GM21526 (cell line): ENCODE data around the gene GLIS1.

ENCODE experiments used
- ATAC-seq: cut with Tn5 transposase; IDR thresholded peaks from one replicate; pipeline ENCODE4 v1.9.1; 2021; ENCODE audit warnings: moderate library complexity; ENCODE audit not compliant: unreplicated experiment, low FRiP score

Gene GLIS1

GRCh38 chr1:53696051-53696450, 42.9 kb downstream of the GLIS1 start:
- ATAC-seq: no peak

- no peak for ATAC-seq
Observed at GRCh38 chr1:53695116-53695515, 43.8 kb downstream of the GLIS1 start.

DNA sequence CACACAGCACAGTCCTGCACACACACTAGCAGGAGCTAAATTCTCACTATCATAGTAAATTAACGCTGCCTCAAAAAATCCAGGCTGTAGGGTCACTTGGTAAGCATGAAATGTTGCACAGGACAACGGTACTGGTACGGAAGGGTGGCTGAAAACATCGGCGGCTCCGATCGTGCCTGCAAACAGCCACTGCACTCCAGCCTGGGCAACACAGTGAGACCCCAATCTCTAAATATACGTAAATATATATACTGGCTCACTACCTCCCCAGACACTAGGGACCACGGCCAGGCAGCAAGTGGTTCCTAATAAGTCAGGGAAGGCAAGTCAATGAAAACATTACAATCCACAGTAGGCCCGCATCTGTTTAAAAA, 44.3 kb downstream of the GLIS1 start:
- no peak for ATAC-seq

GRCh38 chr1:53693773-53694717, 44.9 kb downstream of the GLIS1 start:
- ATAC-seq: no peak

DNA sequence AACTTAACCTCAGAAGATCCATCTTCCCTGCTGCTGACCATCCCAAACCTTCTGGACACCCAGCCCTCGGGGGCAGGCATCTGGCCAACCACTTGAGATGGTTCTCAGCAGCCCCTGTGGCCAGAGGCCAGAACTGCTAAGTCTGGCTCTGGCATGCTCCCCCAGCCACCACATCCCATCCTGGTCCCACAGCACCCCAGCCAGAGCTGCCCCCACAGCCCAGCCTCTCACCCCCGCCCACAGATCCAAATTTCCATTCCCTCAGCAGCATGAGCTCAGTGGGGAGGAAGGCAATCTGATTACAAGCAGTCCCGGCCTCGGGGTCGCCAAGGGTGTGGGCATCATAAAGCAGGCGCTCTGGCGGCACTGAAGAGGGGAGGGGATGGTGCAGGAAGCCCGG, 45.6 kb downstream of the GLIS1 start:
- ATAC-seq: no peak

DNA sequence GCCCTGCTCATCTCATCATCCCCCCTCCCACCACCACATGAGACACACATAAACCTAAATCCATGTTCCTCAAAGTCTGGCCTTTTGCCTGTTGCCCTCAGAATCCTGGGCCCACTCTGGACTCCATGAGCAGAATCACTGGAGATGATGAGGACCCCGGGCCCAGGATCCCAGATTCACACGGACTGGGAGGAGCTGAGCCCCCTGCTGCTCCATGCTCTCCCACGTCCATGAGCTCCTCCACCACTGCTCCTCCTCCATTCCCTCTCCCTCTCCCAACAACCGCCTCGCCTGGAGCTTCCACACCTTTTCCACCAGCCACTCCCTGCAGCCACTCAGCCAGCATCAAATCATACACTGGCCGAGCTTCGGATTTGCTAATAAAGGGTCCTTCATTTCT, 47.6 kb downstream of the GLIS1 start:
- ATAC-seq: no peak

DNA sequence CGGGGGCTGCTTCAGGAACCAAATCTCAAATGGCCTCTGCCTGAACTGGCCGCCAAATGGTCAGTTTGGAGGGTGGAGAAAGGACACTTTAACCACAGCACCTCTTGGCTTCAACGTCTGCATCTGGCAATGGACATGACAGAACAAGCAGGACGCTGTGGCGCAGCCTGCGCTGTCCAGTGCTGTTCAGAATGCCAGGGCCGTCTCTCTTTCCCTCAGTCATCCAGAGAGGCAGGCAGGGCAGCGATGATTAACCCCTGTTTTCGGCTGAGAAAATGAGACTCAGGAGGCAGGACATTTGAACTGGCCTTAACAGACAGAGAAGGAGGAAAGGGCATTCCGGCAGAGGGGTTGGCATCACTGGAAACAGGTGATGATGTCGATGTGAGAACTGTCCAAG, 48.6 kb downstream of the GLIS1 start:
- no peak for ATAC-seq

DNA sequence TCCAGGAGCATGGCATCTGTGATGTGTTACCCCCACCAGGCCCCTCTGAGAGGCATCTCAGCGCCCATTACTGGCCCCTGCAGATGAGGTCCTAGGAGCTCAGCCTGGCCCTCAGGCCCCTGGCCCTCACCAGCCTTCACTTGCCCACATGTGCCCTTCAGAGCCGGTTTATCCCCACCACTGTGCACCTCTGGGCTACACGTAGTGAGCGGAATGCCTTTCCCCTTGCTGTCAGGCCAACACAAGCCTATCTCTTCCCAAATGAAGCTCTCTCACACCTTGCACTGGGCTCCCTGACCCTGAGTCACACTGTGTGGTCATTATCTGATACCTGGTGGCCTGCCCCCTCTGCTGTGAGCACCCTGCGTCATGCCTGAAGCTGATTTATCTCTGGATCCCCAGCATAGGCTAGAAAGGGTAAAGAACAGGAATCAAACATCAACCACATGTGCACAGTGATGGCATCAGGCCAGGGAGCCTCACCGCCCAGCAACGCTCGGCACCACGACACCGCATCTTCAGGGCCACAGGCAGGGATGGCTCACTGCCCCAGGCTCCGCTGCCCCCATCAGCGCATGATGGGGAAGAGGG, 49.1 kb downstream of the GLIS1 start:
- ATAC-seq: no peak

GRCh38 chr1:53689223-53689622, 49.7 kb downstream of the GLIS1 start:
- no peak for ATAC-seq

DNA sequence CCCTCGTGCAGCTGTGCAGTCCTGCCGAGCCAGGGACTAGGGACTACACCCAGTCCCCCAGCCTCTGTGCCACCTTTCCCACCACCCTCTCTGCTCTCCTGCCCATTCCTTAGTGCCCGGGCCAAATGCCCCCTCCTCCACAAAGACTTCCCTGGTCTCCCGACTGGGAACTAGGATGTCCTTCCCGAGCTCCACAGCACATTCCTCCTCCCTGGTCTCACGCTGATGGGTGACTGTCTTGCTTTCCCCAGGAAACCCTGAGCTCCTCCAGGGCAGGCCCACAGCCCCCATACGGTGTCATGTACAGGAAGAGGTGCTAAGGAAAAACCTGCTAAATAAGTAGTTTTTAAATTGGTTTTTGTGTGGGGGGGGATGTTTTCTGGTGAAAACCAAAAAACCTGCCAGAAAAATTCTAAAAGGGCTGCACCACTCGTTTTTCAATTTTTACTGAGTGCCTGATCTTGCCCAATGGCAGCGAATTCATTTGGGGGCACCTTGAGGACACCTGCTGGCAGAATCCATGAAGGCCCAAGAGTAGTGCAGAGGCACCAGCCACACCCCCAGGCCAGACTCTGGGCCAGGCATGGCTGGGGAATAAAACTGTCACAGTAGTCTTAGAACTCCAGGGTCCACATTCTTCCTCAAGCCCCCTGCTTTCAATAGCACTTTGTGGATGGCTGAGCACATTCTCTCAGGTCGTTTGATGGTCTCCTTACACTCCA, 50.4 kb downstream of the GLIS1 start:
- ATAC-seq: no peak

DNA sequence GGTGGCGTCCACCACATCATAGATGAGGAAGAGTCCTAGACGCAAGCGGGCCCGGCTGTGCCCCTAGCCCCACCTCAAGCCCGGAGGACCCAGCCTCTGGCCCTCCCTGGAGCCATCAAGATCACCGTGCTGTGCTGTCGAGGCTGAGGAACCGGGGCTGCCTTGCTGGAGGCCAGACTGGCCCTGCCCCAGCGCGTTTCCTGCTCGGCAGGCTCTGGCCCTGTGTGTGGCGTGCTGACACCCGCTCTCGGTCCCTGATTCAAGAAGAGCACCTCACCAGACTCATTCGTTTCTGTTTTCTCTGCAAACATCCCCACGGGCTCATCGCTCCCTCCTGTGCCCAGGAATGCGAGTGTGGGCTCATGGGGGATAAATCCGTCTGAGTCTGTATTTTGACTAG, 51.1 kb downstream of the GLIS1 start:
- no peak for ATAC-seq

DNA sequence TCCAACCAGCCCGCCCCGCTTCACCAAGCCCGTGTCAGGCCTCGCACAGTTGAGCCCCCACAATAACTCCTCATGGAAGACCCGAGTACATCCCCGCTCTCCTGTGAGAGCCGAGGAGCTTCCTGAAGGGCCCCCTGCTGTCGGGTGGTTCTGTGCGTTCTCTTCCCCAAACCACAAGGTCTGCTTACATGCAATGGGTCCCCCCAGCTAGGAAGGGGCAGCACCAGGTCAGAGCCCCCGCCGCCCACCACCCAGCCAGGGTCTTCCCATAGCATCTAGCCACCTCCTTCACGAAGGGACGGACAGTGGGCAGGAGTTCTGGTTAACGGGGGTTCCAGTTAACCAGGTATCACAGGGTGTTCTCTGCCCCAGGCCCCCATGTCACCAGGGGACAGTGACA, 51.5 kb downstream of the GLIS1 start:
- no peak for ATAC-seq

GRCh38 chr1:53686965-53687267, 52.0 kb downstream of the GLIS1 start:
- ATAC-seq: no peak

GRCh38 chr1:53686091-53686964, 52.6 kb downstream of the GLIS1 start:
- no peak for ATAC-seq

DNA sequence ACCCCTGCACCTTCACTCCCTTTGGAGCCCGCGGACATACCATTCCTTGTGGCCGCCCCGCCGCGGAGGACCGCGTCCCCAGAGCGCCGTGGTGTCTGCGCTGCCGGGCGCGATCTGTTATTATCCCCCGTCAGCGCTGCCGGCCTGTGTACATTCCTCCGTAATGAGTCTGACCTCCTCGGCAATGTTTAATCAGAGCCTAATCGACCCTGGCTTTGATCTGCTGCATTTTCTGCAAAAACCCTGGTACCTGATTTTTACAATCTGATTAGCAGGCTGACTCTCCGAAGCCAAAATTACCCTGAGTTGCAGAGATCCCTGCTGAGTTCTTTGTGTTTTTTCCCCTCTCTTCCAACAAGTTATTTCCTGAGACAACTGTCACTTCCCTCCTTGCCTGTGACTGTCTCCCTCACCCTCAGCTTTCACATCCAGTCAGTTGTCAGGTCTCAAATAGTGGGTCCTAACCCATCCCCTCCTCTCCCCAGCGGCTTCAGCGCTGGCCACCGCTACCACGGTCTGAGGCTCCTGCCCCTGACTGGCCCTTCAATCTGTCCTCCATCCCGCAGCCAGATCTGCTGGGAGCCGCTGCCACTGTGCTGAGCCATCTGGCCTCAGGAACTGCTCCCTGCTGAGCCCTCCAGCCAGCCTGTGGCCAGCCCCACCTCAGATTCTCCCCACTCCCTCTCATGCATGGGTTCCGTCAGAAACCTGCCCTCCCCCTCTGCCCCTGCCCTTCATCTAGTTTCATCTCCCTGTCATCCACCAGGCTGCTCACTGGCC, 53.5 kb downstream of the GLIS1 start:
- ATAC-seq: no peak

GRCh38 chr1:53684741-53685140, 54.2 kb downstream of the GLIS1 start:
- no peak for ATAC-seq

DNA sequence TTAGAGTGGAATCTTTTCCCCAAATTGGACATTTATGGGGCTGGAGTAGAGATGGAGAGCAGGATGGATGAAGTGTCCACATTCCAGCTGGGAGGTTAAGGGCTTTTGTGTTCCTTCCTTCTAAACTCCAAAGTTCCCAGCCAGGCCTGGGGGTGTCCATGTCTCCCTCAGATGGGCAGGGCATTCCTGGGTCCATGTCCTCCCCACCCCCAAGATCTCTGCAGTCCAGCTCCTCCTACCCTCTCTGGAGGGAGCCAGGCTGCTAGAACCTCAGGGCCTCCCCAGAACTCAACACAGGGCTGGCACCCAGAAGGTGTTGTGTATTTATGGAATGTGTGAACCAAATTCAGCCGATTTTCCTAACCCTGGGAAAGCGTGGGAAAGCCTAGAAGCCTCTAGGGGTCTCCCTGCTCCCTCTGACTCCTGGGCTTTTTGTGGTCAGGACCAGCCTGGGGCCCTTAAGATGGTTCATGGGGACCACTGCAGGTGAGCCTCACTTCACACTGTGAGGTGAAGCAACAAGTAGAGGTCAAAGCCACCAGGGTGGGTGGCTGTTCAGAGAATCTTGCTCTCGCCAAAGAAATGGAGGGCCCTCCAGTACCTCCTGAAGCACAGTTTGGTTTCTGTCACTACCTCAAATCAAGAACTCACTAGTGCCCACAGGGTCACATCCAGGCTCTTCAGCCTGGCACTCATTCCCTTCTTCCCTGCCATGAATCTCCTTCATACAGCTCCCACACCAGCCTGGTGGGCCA, 54.8 kb downstream of the GLIS1 start:
- ATAC-seq: no peak

- no peak for ATAC-seq
Observed at GRCh38 chr1:53682881-53683280, 56.1 kb downstream of the GLIS1 start.

- ATAC-seq: no peak
Observed at GRCh38 chr1:53681977-53682685, 56.8 kb downstream of the GLIS1 start.
